HEK293T (cell line): Measurements from ENCODE around the gene PDE8A.

Source experiments
- BHLHE40 ChIP-seq: fragments of 450-650 bp; IDR thresholded peaks from 2 replicates; pipeline ENCODE4 v1.6.1; 2016; ENCODE audit warnings: mild to moderate bottlenecking, moderate library complexity, borderline replicate concordance
- ELF4 ChIP-seq: fragments of 450-650 bp; IDR thresholded peaks from 2 replicates; pipeline ENCODE4 v1.6.1; 2017; ENCODE audit warnings: antibody characterized with exemption
- FOXK2 ChIP-seq: fragments of 450-650 bp; IDR thresholded peaks from 2 replicates; pipeline ENCODE4 v1.6.1; 2016; ENCODE audit warnings: mild to moderate bottlenecking
- FOXM1 ChIP-seq: fragments of 450-650 bp; IDR thresholded peaks from 2 replicates; pipeline ENCODE4 v1.6.1; 2017; ENCODE audit warnings: mild to moderate bottlenecking, borderline replicate concordance
- SP1 ChIP-seq: fragments of 450-650 bp; IDR thresholded peaks from 2 replicates; pipeline ENCODE4 v1.6.1; 2017
- SUZ12 ChIP-seq: fragments of 450-650 bp; IDR thresholded peaks from 2 replicates; pipeline ENCODE4 v1.6.1; 2016; ENCODE audit warnings: mild to moderate bottlenecking
- TARDBP ChIP-seq: fragments of 450-650 bp; IDR thresholded peaks from 2 replicates; pipeline ENCODE4 v1.6.1; 2016
- ZNF384 ChIP-seq: fragments of 450-650 bp; IDR thresholded peaks from 2 replicates; pipeline ENCODE4 v1.6.1; 2016

DNA sequence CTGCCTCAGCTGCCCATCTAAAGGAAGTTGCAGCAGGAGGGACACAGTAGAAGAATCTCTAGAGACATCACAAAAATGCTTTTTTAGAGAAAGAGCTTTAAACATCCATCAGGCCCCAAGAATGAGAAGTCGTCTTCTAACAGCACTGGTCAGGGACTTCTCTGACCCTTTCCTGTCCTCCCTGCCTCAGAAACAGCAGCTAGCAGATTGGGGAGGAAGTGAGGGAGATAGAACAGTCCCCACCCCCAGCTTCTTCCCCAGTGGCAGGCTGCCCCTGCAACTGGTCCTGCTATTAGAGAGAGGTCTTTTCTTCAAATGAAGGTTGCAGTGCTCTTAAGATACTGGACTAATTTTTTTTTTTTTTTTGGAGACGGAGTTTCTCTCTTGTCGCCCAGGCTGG, 55.1 kb downstream of the PDE8A start:
- TF ChIP-seq SP1 (no peak), SUZ12 (no peak), BHLHE40 (no peak), ZNF384 (no peak), FOXM1 (no peak), FOXK2 (no peak), TARDBP (no peak), ELF4 (no peak)
